ENCODE measurements around the gene ITPR3.

DNA sequence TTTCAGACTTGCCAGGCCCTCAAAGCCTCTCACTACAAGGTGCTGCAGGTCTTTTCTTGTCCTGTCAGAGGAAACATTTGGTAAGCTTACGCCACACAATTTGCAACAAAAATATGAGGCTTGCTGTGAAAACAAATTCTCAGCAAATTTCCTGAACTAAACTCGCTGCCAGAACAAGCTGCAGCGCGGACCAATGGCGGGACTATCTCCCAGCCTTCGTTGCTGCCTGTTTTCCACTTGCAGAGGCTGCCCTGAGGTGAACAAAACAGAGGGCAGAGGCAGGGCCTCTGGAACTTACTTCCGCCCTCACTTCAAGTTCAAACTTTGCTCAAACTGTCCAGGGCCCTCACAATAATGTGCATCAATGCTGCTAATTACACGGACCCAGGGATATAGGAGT, 78.0 kb downstream of the ITPR3 start:
- TF ChIP-seq, protein P1, sequence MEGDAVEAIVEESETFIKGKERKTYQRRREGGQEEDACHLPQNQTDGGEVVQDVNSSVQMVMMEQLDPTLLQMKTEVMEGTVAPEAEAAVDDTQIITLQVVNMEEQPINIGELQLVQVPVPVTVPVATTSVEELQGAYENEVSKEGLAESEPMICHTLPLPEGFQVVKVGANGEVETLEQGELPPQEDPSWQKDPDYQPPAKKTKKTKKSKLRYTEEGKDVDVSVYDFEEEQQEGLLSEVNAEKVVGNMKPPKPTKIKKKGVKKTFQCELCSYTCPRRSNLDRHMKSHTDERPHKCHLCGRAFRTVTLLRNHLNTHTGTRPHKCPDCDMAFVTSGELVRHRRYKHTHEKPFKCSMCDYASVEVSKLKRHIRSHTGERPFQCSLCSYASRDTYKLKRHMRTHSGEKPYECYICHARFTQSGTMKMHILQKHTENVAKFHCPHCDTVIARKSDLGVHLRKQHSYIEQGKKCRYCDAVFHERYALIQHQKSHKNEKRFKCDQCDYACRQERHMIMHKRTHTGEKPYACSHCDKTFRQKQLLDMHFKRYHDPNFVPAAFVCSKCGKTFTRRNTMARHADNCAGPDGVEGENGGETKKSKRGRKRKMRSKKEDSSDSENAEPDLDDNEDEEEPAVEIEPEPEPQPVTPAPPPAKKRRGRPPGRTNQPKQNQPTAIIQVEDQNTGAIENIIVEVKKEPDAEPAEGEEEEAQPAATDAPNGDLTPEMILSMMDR (IDR thresholded peaks at IDR 0.05), result no peak
- no peak for TF ChIP-seq POLR2A (IDR thresholded peaks at IDR 0.05)

Data from lower leg skin (tissue), 3 donors.